ENCODE measurements around the gene SGPP1.
A peak's percentile ranks its signal among the peaks of the same experiment; 100 is the strongest.

Gene SGPP1

DNA sequence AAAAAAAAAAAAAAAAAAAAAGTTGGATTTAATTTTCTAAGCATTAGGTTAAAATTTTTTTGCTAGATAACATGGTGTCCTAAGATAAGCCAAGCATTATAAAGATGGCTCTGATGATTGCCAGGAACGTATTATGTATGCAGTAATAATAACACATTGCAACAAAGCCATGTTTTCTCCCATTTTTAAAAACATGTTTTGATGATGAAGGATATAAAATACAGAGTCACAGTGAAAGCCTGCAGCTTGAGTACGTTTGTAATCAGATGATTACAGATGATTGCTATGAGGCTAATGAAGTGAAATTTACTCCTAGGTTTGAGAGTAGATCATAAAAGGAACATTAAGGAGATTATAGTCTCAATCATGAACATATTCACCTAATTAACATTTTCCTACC, 72.9 kb downstream of the SGPP1 start:
- TF ChIP-seq, protein P1, sequence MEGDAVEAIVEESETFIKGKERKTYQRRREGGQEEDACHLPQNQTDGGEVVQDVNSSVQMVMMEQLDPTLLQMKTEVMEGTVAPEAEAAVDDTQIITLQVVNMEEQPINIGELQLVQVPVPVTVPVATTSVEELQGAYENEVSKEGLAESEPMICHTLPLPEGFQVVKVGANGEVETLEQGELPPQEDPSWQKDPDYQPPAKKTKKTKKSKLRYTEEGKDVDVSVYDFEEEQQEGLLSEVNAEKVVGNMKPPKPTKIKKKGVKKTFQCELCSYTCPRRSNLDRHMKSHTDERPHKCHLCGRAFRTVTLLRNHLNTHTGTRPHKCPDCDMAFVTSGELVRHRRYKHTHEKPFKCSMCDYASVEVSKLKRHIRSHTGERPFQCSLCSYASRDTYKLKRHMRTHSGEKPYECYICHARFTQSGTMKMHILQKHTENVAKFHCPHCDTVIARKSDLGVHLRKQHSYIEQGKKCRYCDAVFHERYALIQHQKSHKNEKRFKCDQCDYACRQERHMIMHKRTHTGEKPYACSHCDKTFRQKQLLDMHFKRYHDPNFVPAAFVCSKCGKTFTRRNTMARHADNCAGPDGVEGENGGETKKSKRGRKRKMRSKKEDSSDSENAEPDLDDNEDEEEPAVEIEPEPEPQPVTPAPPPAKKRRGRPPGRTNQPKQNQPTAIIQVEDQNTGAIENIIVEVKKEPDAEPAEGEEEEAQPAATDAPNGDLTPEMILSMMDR (conservative IDR thresholded peaks at IDR 0.05; ENCODE audit: low read depth, low read length): no peak
- Histone ChIP-seq H3K4me2 (no peak overlapping the region), H3K36me3 (ENCODE audit: insufficient read depth) (no peaks in the 10 kb centered on the region), H4K20me1 (ENCODE audit: insufficient read depth) (no peaks in the 10 kb centered on the region), H3K79me2 (ENCODE audit: insufficient read depth, low read depth) (no peaks in the 10 kb centered on the region), H3K4me1 (ENCODE audit: low read depth, poor library complexity, severe bottlenecking) (peaks cover 8% of the 10 kb centered on the region), H3K9ac (no peak overlapping the region), H3K27ac (no peak overlapping the region), H2AFZ (ENCODE audit: low read depth) (no peak overlapping the region), H3K4me3 (IDR thresholded peaks at IDR 0.05; ENCODE audit: insufficient read depth, low read depth, low read length) (no peak overlapping the region), H3K27me3 (ENCODE audit: insufficient read depth, low read depth) (no peaks in the 10 kb centered on the region)

GRCh38 chr14:63654346-63654745, 73.5 kb downstream of the SGPP1 start:
- no peaks in the 10 kb centered on the region for H4K20me1 ChIP-seq (ENCODE audit: insufficient read depth)
- no peaks in the 10 kb centered on the region for H3K27me3 ChIP-seq (ENCODE audit: insufficient read depth, low read depth)
- peaks cover 8% of the 10 kb centered on the region for H3K4me1 ChIP-seq (ENCODE audit: low read depth, poor library complexity, severe bottlenecking)
- H2AFZ ChIP-seq (ENCODE audit: low read depth): no peak overlapping the region
- TF ChIP-seq, protein P1 (conservative IDR thresholded peaks at IDR 0.05; ENCODE audit: low read depth, low read length): no peak
- no peak overlapping the region for H3K27ac ChIP-seq
- H3K9ac ChIP-seq: no peak overlapping the region
- H3K4me2 ChIP-seq: no peak overlapping the region
- no peaks in the 10 kb centered on the region for H3K79me2 ChIP-seq (ENCODE audit: insufficient read depth, low read depth)
- H3K4me3 ChIP-seq (IDR thresholded peaks at IDR 0.05; ENCODE audit: insufficient read depth, low read depth, low read length): no peak overlapping the region
- no peaks in the 10 kb centered on the region for H3K36me3 ChIP-seq (ENCODE audit: insufficient read depth)

GRCh38 chr14:63652406-63652805, 75.5 kb downstream of the SGPP1 start:
- Histone ChIP-seq H3K4me2 (no peak overlapping the region), H3K36me3 (ENCODE audit: insufficient read depth) (no peaks in the 10 kb centered on the region)

GRCh38 chr14:63650256-63650952, 77.5 kb downstream of the SGPP1 start:
- Histone ChIP-seq H3K27ac (no peak overlapping the region; the same call in 1 of the 2 replicates), H2AFZ (ENCODE audit: low read depth) (no peak overlapping the region), H4K20me1 (ENCODE audit: insufficient read depth) (no peaks in the 10 kb centered on the region), H3K36me3 (ENCODE audit: insufficient read depth) (no peaks in the 10 kb centered on the region), H3K27me3 (ENCODE audit: insufficient read depth, low read depth) (no peaks in the 10 kb centered on the region), H3K9ac (no peak overlapping the region), H3K4me1 (ENCODE audit: low read depth, poor library complexity, severe bottlenecking) (peaks cover 8% of the 10 kb centered on the region), H3K79me2 (ENCODE audit: insufficient read depth, low read depth) (no peaks in the 10 kb centered on the region), H3K4me2 (0 out of 2 replicates have a peak overlapping the region, but pooled peaks have one; percentile 7), H3K4me3 (IDR thresholded peaks at IDR 0.05; ENCODE audit: insufficient read depth, low read depth, low read length) (no peak overlapping the region)
- TF ChIP-seq, protein P1 (conservative IDR thresholded peaks at IDR 0.05; ENCODE audit: low read depth, low read length): no peak

More at GRCh38 chr14:63652406-63652805, 75.5 kb downstream of the SGPP1 start:
- Histone ChIP-seq H3K27ac (no peak overlapping the region), H4K20me1 (ENCODE audit: insufficient read depth) (no peaks in the 10 kb centered on the region), H2AFZ (ENCODE audit: low read depth) (no peak overlapping the region), H3K4me3 (IDR thresholded peaks at IDR 0.05; ENCODE audit: insufficient read depth, low read depth, low read length) (no peak overlapping the region), H3K9ac (no peak overlapping the region), H3K79me2 (ENCODE audit: insufficient read depth, low read depth) (no peaks in the 10 kb centered on the region), H3K27me3 (ENCODE audit: insufficient read depth, low read depth) (no peaks in the 10 kb centered on the region), H3K4me1 (ENCODE audit: low read depth, poor library complexity, severe bottlenecking) (peaks cover 8% of the 10 kb centered on the region)
- TF ChIP-seq, protein P1 (conservative IDR thresholded peaks at IDR 0.05; ENCODE audit: low read depth, low read length): no peak

Data from KMS-11 (cell line).